ENCODE measurements around the gene NELL1. TPM values are rescaled to one million over a fixed set of nuclear protein-coding genes. Genes with fewer than 3 reads are reported as not detected.

NELL1 gene
- total RNA-seq: not detected

DNA sequence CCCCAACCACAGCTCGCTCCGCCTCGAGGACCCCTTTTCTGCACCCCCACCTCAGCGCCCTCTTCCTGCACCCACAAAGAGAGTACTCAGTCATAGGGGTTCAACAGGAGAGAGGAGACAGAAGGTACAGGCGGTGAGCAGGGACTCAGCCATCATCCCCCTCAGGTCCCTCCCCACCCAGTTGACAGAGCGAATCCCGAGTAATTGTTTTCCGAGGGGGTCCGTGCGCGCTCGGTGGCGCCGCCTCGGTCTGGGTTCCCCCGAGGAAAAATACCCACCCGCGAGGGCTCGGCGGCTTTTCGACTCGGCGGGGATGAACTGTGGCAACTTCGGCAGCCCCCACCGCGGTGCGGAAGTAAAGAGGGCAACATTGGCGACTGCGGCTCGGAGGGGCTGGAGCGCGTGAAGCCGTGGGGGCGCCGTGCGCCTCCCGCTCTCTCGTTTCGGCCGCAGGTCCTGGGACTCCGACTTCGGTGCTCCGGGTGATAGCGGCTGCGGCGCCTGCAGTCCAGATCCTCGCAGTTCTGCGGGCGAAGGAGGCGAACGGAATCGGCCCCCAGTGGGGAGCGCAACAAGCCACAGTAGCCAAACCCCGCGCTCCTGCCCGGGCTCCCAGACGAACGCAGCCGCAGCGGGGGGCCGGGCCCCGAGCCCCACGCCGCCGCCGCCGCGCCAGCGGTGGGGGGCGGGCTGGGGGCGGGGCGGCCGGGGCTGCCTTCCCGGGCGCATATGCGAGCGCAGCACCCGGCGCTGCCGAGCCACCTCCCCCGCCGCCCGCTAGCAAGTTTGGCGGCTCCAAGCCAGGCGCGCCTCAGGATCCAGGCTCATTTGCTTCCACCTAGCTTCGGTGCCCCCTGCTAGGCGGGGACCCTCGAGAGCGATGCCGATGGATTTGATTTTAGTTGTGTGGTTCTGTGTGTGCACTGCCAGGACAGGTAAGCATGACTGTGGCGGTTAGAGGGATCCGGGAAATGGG, at the start of gene NELL1:
TSS of gene NELL1 (plus strand) at position 743 of the 976 bp plus-strand sequence.
- ChIA-PET POLR2A (no interaction called here), CTCF (no interaction called here)
- H3K36me3 Mint-ChIP-seq (ENCODE audit: low read depth): no peaks in the 10 kb centered on the region
- no peak for DNase-seq
- H3K4me1 Mint-ChIP-seq: no peaks in the 10 kb centered on the region
- no peak within 1 kb of the TSS for H3K4me3 Mint-ChIP-seq
- no peak within 1 kb of the TSS for H3K27ac Mint-ChIP-seq
- no peaks in the 10 kb centered on the region for H3K9me3 Mint-ChIP-seq
- H3K27me3 Mint-ChIP-seq: peaks cover 61% of the 10 kb centered on the region

DNA sequence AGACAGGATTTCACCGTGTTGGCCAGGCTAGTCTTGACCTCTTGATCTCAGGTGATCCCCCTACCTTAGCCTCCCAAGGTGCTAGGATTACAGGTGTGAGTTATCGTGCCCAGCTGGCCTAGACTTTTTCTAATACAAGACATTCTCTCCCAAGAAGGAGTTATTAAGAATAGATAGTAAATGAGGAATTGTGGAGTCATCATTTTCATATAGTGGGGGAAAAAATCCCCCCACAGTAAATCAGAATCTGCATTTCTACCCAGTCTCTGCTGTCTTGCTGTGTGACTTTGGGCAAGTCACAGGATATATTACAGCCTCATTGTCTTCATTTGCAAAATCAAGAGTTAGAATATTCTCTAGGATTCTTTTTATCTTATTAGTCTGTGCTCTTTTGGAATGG, 48.4 kb upstream of the NELL1 start:
- H3K27ac Mint-ChIP-seq: no peak overlapping the region
- no peaks in the 10 kb centered on the region for H3K36me3 Mint-ChIP-seq (ENCODE audit: low read depth)
- CTCF ChIA-PET: no interaction called here
- no peak overlapping the region for H3K4me3 Mint-ChIP-seq
- H3K4me1 Mint-ChIP-seq: no peaks in the 10 kb centered on the region
- no peaks in the 10 kb centered on the region for H3K9me3 Mint-ChIP-seq
- H3K27me3 Mint-ChIP-seq: peaks cover 11% of the 10 kb centered on the region
- DNase-seq: no peak
- POLR2A ChIA-PET: no interaction called here

GRCh38 chr11:20621679-20622078, 47.7 kb upstream of the NELL1 start:
- H3K27me3 Mint-ChIP-seq: peaks cover 11% of the 10 kb centered on the region

GRCh38 chr11:20623252-20623651, 46.1 kb upstream of the NELL1 start:
- Mint-ChIP-seq H3K27ac (no peak overlapping the region), H3K36me3 (ENCODE audit: low read depth) (no peaks in the 10 kb centered on the region), H3K27me3 (peaks cover 11% of the 10 kb centered on the region), H3K9me3 (no peaks in the 10 kb centered on the region), H3K4me1 (no peaks in the 10 kb centered on the region), H3K4me3 (no peak overlapping the region)
- no peak for DNase-seq
- CTCF ChIA-PET: no interaction called here
- POLR2A ChIA-PET: no interaction called here

More at GRCh38 chr11:20621679-20622078, 47.7 kb upstream of the NELL1 start:
- Mint-ChIP-seq H3K4me1 (no peaks in the 10 kb centered on the region), H3K4me3 (no peak overlapping the region), H3K36me3 (ENCODE audit: low read depth) (no peaks in the 10 kb centered on the region), H3K9me3 (no peaks in the 10 kb centered on the region), H3K27ac (no peak overlapping the region)
- ChIA-PET POLR2A (no interaction called here), CTCF (no interaction called here)
- no peak for DNase-seq

DNA sequence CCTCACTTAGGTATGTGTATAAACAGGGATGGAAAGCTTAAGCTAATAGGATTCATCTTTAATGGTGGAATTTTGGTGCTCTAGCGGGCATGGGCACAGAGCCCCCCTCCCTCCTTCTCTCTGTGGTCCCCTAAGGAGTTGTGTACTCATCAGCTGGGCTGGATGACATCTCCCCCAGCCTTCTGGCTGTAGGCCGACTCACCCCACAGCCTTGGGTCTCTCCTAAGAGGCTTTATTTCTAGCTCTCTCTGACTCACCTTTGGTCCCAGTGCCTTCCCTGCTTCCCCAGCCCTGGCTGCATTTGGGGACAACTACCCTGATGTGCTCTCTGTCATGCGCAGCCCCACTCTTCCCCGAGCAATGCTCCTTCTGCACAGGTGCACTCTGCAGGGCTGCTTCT, 43.1 kb upstream of the NELL1 start:
- H3K4me3 Mint-ChIP-seq: no peak overlapping the region
- no peaks in the 10 kb centered on the region for H3K36me3 Mint-ChIP-seq (ENCODE audit: low read depth)
- POLR2A ChIA-PET: no interaction called here
- H3K4me1 Mint-ChIP-seq: no peaks in the 10 kb centered on the region
- H3K27ac Mint-ChIP-seq: no peak overlapping the region
- H3K9me3 Mint-ChIP-seq: no peaks in the 10 kb centered on the region
- H3K27me3 Mint-ChIP-seq: peaks cover 8% of the 10 kb centered on the region
- CTCF ChIA-PET: no interaction called here
- DNase-seq: no peak

DNA sequence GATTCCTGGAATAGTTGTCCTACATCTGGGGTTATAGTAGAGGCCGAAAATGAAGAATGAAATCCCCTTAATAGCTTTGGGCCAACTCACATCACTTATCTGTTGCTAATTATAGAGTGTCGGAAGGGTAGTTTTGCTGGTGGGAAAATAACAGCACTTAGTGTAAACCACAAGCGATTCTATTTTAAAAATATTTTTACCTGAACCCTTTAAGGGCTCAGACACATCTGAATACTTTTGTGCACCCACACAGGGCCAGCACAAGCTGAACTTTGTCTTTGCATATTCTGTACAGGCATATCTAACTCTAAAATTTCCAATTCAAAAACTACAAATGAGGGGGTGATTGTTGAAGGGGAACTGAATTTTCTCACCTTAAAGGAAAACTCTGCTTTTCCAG, 42.4 kb upstream of the NELL1 start:
- DNase-seq: no peak
- ChIA-PET CTCF (no interaction called here), POLR2A (no interaction called here)
- no peak overlapping the region for H3K4me3 Mint-ChIP-seq
- H3K27ac Mint-ChIP-seq: no peak overlapping the region
- no peaks in the 10 kb centered on the region for H3K9me3 Mint-ChIP-seq
- H3K36me3 Mint-ChIP-seq (ENCODE audit: low read depth): no peaks in the 10 kb centered on the region
- no peaks in the 10 kb centered on the region for H3K4me1 Mint-ChIP-seq
- H3K27me3 Mint-ChIP-seq: peaks cover 10% of the 10 kb centered on the region

GRCh38 chr11:20627701-20628100, 41.7 kb upstream of the NELL1 start:
- no peaks in the 10 kb centered on the region for H3K9me3 Mint-ChIP-seq
- CTCF ChIA-PET: interaction anchor here (1.2 kb wide), 1 partner anchor 500 kb away, joined by 3 read pairs; no protein-coding TSS in a partner anchor
- H3K27me3 Mint-ChIP-seq: peaks cover 9% of the 10 kb centered on the region
- no peaks in the 10 kb centered on the region for H3K36me3 Mint-ChIP-seq (ENCODE audit: low read depth)
- H3K27ac Mint-ChIP-seq: no peak overlapping the region
- POLR2A ChIA-PET: no interaction called here
- H3K4me3 Mint-ChIP-seq: no peak overlapping the region
- DNase-seq: no peak
- H3K4me1 Mint-ChIP-seq: no peaks in the 10 kb centered on the region

DNA sequence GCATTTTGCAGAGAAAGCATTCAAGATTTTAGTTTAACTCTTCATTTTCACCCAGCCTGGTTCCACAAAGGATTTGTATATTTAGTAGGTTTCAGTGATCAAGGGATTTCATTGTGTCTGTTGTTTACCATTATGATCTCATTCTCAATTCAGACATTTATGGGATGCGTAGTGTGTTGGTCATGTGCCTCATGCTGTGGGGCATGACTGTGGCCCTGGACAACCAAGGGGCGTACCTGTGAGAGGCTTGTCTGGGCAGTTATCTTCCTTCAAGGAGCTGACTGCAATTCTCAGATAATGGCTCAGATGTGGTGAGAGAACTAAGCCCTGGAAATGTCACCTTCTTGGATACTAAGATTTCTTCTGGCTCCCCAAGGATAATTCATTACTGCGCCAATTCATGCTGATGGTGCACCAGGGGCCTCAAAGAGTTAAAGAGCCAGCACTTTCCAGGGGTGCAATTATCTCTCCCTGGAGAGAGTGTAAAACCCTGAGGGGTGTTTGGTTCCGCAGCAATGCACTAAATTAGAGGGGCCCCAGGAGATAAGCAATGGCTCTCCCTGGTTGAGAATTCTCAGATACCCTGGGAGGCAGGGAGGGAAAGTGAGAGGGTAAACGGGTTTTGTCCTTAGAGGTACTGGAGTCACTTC, 37.7 kb upstream of the NELL1 start:
- POLR2A ChIA-PET: no interaction called here
- H3K9me3 Mint-ChIP-seq: no peaks in the 10 kb centered on the region
- H3K27me3 Mint-ChIP-seq: peaks cover 2% of the 10 kb centered on the region
- no peaks in the 10 kb centered on the region for H3K36me3 Mint-ChIP-seq (ENCODE audit: low read depth)
- CTCF ChIA-PET: no interaction called here
- no peaks in the 10 kb centered on the region for H3K4me1 Mint-ChIP-seq
- H3K27ac Mint-ChIP-seq: no peak overlapping the region
- H3K4me3 Mint-ChIP-seq: no peak overlapping the region
- no peak for DNase-seq

DNA sequence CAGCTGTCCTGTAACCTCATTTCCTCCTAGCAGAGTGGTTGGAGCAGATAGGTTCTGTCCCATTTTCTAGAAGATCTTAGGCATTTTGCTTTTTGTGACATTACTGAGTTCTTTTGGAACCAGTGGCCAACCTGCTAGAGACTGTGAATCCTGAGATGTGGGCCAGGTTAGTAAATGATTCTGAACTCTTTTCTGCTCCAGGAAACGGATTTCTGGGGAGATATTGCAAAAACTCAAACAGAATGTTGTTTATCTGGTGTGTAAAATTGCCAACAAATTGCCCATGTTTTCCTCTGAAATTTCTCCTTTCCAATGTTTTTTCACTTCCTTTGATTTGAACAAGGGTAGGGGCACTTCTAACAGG, 37.2 kb upstream of the NELL1 start:
- POLR2A ChIA-PET: no interaction called here
- H3K27ac Mint-ChIP-seq: no peak overlapping the region
- no peaks in the 10 kb centered on the region for H3K9me3 Mint-ChIP-seq

GRCh38 chr11:20634044-20634443, 35.3 kb upstream of the NELL1 start:
- no peaks in the 10 kb centered on the region for H3K4me1 Mint-ChIP-seq
- ChIA-PET CTCF (no interaction called here), POLR2A (no interaction called here)
- H3K36me3 Mint-ChIP-seq (ENCODE audit: low read depth): no peaks in the 10 kb centered on the region
- H3K27me3 Mint-ChIP-seq: peaks cover 2% of the 10 kb centered on the region
- H3K9me3 Mint-ChIP-seq: no peaks in the 10 kb centered on the region
- no peak for DNase-seq
- no peak overlapping the region for H3K4me3 Mint-ChIP-seq
- no peak overlapping the region for H3K27ac Mint-ChIP-seq

More for the DNA sequence above, 37.2 kb upstream of the NELL1 start:
- no peak overlapping the region for H3K4me3 Mint-ChIP-seq
- peaks cover 2% of the 10 kb centered on the region for H3K27me3 Mint-ChIP-seq
- CTCF ChIA-PET: no interaction called here
- DNase-seq: no peak
- no peaks in the 10 kb centered on the region for H3K36me3 Mint-ChIP-seq (ENCODE audit: low read depth)
- no peaks in the 10 kb centered on the region for H3K4me1 Mint-ChIP-seq

- CTCF ChIA-PET: no interaction called here
- POLR2A ChIA-PET: no interaction called here
- H3K4me1 Mint-ChIP-seq: no peaks in the 10 kb centered on the region
- H3K9me3 Mint-ChIP-seq: no peaks in the 10 kb centered on the region
- H3K36me3 Mint-ChIP-seq (ENCODE audit: low read depth): no peaks in the 10 kb centered on the region
- no peak overlapping the region for H3K27ac Mint-ChIP-seq
- peaks cover 2% of the 10 kb centered on the region for H3K27me3 Mint-ChIP-seq
- DNase-seq: no peak
- H3K4me3 Mint-ChIP-seq: no peak overlapping the region
Observed at GRCh38 chr11:20634781-20635180, 34.6 kb upstream of the NELL1 start.

DNA sequence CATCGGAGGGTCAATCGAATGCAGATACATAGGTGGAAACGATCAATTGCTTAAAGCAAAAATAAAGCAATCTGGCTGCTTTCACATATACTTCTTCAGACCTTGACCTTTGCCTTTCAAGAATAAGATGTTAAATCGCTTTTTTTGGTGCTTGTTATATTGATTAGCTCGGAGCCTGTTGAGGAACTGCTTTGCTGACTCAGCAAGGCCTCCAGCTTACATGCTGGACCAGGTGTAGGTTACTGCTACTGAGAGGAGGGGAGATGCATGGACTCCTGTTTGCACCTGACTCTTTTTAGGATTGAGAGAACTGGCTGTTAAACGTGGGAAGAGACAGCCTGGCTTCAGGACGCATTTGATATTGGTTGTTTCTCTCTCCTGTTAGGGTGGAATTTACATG, 31.3 kb upstream of the NELL1 start:
- H3K4me3 Mint-ChIP-seq: no peak overlapping the region
- peaks cover 3% of the 10 kb centered on the region for H3K27me3 Mint-ChIP-seq
- H3K4me1 Mint-ChIP-seq: no peaks in the 10 kb centered on the region
- DNase-seq: no peak
- POLR2A ChIA-PET: no interaction called here
- H3K9me3 Mint-ChIP-seq: no peaks in the 10 kb centered on the region
- CTCF ChIA-PET: no interaction called here
- H3K27ac Mint-ChIP-seq: no peak overlapping the region
- H3K36me3 Mint-ChIP-seq (ENCODE audit: low read depth): no peaks in the 10 kb centered on the region

- H3K9me3 Mint-ChIP-seq: no peaks in the 10 kb centered on the region
- POLR2A ChIA-PET: no interaction called here
- no peak overlapping the region for H3K4me3 Mint-ChIP-seq
- H3K36me3 Mint-ChIP-seq (ENCODE audit: low read depth): no peaks in the 10 kb centered on the region
- DNase-seq: no peak
- peaks cover 5% of the 10 kb centered on the region for H3K27me3 Mint-ChIP-seq
- CTCF ChIA-PET: no interaction called here
- no peaks in the 10 kb centered on the region for H3K4me1 Mint-ChIP-seq
- no peak overlapping the region for H3K27ac Mint-ChIP-seq
Observed at GRCh38 chr11:20639688-20640087, 29.7 kb upstream of the NELL1 start.

GRCh38 chr11:20640401-20640800, 29.0 kb upstream of the NELL1 start:
- Mint-ChIP-seq H3K4me3 (no peak overlapping the region), H3K27ac (no peak overlapping the region), H3K27me3 (peaks cover 5% of the 10 kb centered on the region), H3K9me3 (no peaks in the 10 kb centered on the region), H3K4me1 (no peaks in the 10 kb centered on the region), H3K36me3 (ENCODE audit: low read depth) (no peaks in the 10 kb centered on the region)
- POLR2A ChIA-PET: no interaction called here
- CTCF ChIA-PET: no interaction called here
- no peak for DNase-seq

Measured in activated CD4-positive, alpha-beta memory T cell treated with anti-CD3 and anti-CD28 coated beads, Interleukin-2, amount 10 ng/mL, durations not matched to agents 7 days and 5 days (primary cell).